ENCODE data around the gene PEX5L. TPM values are rescaled to one million over a fixed set of nuclear protein-coding genes. Genes with fewer than 3 reads are reported as not detected.

PEX5L gene
- total and polyA plus RNA-seq, 8 donors, result 1.1 to 30.2 (median 8.6) TPM

DNA sequence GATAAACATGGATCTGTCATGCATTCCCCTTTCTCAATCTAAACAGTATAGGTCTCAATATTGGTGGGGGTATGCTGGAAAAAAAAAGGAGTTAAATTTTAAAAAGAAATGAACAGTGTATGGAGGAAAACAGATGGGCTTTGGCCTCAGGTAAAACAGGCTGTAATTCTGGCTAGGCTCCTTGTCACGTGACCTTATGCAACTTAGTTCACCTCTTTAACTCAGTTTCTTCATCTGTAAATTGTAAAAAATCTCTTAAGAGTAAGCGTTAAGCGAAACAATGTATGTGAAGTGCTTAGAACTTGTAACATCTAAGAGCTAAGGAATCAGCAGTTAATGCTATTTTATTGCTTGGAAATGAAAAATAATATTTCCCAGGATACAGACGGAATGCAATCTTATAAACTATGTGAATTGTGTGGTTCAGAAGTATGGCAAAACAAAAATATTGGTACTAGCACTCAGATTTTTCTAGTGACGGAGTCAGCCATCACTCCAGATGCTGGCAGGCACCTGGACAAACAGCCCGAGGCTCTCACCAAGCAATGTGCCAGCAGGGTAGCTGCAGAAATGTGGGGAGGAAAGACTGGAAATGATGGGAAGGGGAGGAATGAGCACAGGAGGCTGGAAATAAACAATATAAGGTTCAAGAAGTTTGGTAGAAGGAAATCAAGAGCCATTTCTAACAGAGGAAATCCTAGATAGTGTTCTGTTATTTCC, 211.1 kb downstream of the PEX5L start:
- Histone ChIP-seq H3K4me1 (peaks cover 0 to 3% (median 0%) of the 10 kb centered on the region in 3 donors), H3K36me3 (no peaks in the 10 kb centered on the region), H3K4me3 (no peak overlapping the region), H3K27ac (peak overlapping the region in 1 of 4 donors; percentile 33), H3K9me3 (no peaks in the 10 kb centered on the region), H3K27me3 (no peaks in the 10 kb centered on the region)
- intact Hi-C loops (cut with DNase I), result no loop called here
- DNase-seq (peak in 4 of 6 donors; percentile 36 to 40 (median 37)), FAIRE-seq (no peak), ATAC-seq (peak; percentile 69 to 88 (median 78))
- no peak for TF ChIP-seq CTCF (IDR thresholded peaks at IDR 0.05)
- 60 to 71% methylated on average over 6 of the region's 6 CpGs for WGBS, 2 donors

- H3K27ac ChIP-seq, result no peak overlapping the region
- 91 to 95% methylated on average over 3 of the region's 3 CpGs for WGBS, 2 donors
- no peaks in the 10 kb centered on the region for H3K36me3 ChIP-seq
- DNase-seq, result no peak
- ATAC-seq, result no peak
- H3K9me3 ChIP-seq, result no peaks in the 10 kb centered on the region
- FAIRE-seq, result no peak
- intact Hi-C loops (cut with DNase I), result no loop called here
- H3K4me3 ChIP-seq, result no peak overlapping the region
- H3K27me3 ChIP-seq, result no peaks in the 10 kb centered on the region
- peaks cover 0 to 3% (median 0%) of the 10 kb centered on the region in 3 donors for H3K4me1 ChIP-seq
- TF ChIP-seq CTCF (IDR thresholded peaks at IDR 0.05), result no peak
These were observed 214.4 kb downstream of the PEX5L start for GRCh38 chr3:179822296-179822695.

DNA sequence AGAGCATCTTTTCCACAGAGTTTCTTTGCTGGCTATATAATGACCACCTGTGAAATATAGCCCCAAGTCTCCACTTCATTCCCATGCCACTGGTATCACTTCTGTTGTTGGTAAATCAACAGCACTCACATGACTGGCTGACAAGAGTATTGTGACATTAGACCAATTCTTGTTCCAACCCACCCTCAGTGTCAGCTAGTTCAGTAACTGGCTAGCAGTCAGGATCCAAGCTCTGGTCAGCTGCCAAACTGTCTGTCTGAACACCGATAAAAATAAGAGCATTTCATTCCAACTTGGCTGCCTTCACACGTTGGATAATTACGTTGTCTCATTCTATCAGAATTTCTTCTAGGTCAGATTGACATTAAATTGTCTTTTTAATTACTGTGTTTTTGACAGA, 217.4 kb downstream of the PEX5L start:
- TF ChIP-seq CTCF (IDR thresholded peaks at IDR 0.05), result no peak
- DNase-seq, result peak in 1 of 6 donors; percentile 23
- 12 to 18% methylated on average over 3 of the region's 3 CpGs for WGBS, 2 donors
- no peaks in the 10 kb centered on the region for H3K9me3 ChIP-seq
- H3K4me1 ChIP-seq, result no peaks in the 10 kb centered on the region
- no peaks in the 10 kb centered on the region for H3K27me3 ChIP-seq
- peak in 1 of 4 donors; percentile 44 for ATAC-seq
- intact Hi-C loops (cut with DNase I), result no loop called here
- no peak for FAIRE-seq
- H3K36me3 ChIP-seq, result no peaks in the 10 kb centered on the region
- H3K4me3 ChIP-seq, result no peak overlapping the region
- no peak overlapping the region for H3K27ac ChIP-seq

DNA sequence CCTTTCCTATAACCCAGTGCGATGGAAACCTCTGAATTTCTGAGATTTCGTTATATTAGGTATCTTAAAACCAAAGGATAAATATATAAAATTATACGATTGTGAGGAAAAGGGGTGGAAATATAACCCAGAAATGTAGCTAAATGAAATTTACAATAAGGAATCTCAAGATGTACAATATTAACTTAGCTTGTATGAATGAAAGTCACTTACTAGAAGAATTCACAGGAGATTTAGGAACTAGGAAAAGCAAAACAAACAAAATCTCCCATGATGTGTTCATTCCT, 224.7 kb downstream of the PEX5L start:
- Histone ChIP-seq H3K27ac (no peak overlapping the region), H3K4me3 (no peak overlapping the region), H3K9me3 (no peaks in the 10 kb centered on the region), H3K4me1 (no peaks in the 10 kb centered on the region), H3K36me3 (no peaks in the 10 kb centered on the region), H3K27me3 (no peaks in the 10 kb centered on the region)
- ATAC-seq, result no peak
- no peak for DNase-seq
- WGBS, 2 donors, result 60 to 66% methylated on average over 3 of the region's 3 CpGs
- TF ChIP-seq CTCF (IDR thresholded peaks at IDR 0.05), result no peak
- FAIRE-seq, result no peak
- intact Hi-C loops (cut with DNase I), result no loop called here

GRCh38 chr3:179811321-179812095, 225.2 kb downstream of the PEX5L start:
- intact Hi-C loops (cut with DNase I), result no loop called here
- peak; percentile 92 to 99 (median 95) for ATAC-seq
- WGBS, 2 donors, result 19 to 22% methylated on average over 9 of the region's 9 CpGs
- H3K36me3 ChIP-seq, result no peaks in the 10 kb centered on the region
- H3K4me1 ChIP-seq, result no peaks in the 10 kb centered on the region
- no peak overlapping the region for H3K4me3 ChIP-seq
- TF ChIP-seq CTCF (IDR thresholded peaks at IDR 0.05), result peak in 3 of 4 donors; percentile 36 to 58 (median 47)
- no peak for FAIRE-seq
- H3K27ac ChIP-seq, result peak overlapping the region in 1 of 4 donors; percentile 30
- H3K27me3 ChIP-seq, result no peaks in the 10 kb centered on the region
- peak in 3 of 6 donors; percentile 41 to 65 (median 49) for DNase-seq
- H3K9me3 ChIP-seq, result no peaks in the 10 kb centered on the region

All from pancreas (tissue), 10 donors.